NCI-H2196 (cell line): Measurements from ENCODE around the gene GPC6.

ENCODE experiments used
- DNase-seq: peaks from one replicate; lab custom pipeline; 2025; ENCODE audit not compliant: unreplicated experiment; lab: John Stamatoyannopoulos, UW

The GPC6 gene

DNA sequence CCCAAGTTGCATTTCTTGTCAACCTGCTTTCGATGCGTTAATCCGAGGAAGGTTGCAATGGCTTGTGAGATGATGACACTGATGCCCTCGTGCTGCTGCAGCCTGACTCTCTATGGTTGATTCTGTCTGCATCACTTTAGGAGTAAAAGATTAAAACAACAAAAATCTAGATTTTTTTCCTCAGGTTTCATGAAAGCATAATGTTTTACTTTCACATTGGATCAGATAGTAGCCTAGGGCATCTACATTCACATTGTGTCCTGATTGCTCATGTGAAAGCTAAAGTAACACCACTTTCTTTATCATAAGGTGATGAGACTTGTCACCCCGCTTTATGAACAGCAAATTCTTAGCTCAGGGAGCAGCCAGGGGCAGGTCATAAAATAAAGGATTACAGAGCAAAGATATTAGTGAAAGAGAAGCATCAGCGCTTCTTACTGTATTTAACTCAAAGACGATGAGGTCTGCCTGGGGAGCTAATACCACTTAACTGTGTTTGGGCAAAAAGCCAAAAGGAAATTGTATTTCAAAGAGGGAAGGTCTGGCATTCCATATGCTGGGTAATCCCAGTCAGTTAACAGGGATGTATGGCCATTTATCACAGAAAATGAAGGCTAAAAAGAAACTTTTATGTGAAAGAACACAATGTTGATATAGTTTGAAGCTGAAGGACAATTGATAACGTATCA lies 270.5 kb downstream of the GPC6 start:
- DNase-seq: no peak

DNA sequence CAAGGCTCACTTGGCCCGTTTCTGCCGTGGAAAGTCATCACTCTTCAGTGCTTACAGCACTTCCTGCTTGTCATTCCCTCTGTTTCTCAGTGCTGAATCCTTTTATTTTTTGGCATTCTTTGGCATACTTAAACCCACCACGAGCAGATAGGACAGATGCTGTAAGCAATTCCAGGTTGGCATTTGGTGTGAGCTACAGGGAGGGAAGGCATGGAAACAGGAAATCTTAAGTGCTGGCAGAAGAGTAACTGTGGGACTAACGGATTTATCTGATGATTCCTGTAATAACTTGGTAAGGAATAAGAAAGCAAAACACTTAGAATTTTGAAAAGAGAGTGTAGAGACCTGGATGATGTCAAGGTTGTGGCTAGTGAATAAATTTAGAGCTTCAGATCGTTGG lies 273.4 kb downstream of the GPC6 start:
- DNase-seq: no peak

DNA sequence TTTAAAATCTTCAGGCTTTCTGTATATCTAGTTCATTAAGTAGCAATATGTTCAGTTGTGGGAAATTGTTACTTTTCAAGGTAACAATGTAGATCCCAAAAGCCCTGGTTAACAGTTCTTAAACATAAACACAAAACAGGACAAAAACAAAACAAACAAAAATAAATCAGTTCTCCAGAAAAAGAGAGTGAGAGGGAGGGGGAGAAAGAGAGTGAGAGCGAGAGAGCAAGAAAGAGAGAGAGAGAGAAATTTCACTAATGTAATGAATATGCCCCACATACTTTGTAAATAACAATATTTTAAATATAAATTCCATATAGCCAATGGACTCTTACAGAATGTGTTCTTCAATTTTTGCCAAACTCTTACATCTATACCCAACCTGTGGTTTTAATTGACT lies 275.5 kb downstream of the GPC6 start:
- DNase-seq: no peak

DNA sequence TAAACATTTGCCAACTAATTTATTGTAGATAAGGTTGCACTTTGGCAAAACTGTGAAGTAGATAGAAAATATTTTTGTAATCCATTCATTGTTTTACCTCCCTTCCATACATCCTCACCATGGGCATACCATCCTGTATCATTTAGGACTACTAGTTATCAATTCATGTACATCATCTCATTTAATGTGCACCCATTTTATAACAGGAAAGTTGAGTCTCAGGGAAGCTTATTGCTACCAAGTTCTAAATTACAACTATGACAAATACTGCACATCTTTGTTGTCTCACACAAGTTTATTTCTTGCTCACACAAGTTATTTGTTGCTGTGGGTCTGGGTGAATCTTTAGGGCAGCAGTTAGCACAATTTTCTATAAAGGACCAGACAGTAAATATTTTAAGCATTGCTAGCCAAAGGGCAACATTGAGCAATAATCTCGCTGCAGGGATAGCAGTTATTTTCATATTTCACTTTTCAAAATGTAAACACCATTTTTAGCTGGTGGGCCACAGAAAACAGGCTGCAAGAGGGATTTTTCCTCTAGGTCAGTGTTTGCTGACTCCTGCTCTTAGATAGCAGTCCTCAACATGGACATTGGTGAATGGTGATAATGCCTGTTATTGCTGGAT lies 276.5 kb downstream of the GPC6 start:
- DNase-seq: no peak

DNA sequence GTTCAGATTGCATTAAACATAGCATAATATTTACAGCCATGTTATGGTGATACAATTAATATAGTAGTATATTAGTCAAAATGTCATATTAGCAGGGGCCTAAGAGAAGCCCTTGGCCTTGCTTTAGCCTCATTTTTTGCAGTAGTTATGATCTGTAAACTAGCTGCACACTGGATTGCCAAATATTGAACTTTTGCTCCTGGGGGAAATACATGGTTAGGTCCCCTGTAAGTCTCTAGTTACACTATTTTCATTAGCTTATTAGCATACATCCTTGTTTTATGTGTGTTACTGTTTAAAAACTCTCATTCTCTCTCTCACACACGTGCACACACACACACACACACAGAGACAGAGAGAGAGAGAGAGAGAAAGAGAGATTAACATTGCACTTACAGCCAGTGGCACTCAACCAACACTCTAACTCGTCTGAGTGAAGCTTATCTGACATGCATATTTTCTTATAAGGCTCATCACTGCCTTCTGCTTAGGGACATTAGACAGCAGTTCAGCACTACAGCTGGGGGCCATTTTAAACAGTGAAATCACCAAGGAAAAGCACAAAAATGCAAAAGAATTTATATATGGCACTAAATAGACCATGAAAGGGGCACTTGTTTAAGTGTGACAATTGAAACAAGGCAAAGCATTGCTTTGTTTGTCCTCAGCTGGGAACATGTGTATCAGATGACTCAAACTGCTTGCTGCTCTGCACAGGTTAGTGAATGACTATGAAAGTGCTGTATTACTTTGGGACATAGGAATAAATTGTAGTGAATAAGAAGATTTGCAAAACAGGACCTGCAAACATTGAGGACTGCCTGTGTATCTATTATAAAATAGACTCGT lies 278.7 kb downstream of the GPC6 start:
- no peak for DNase-seq

DNA sequence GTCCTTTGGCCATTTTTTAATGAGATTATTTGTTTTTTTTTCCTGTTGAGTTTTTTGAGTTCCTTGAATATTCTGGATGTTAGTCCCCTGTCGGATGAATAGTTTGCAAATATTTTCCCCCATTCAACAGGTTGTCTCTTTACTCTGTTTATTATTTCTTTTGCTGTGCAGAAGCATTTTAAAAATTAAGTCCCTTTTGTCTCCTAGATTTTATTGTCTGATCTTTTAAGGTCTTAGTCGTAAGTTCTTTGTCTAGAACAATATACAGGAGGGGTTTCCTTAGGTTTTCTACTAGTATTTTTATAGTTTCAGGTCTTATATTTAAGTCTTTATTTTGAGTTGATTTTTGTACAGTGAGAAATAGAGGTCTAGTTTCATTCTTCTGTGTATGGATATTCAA lies 284.4 kb downstream of the GPC6 start:
- DNase-seq: no peak

DNA sequence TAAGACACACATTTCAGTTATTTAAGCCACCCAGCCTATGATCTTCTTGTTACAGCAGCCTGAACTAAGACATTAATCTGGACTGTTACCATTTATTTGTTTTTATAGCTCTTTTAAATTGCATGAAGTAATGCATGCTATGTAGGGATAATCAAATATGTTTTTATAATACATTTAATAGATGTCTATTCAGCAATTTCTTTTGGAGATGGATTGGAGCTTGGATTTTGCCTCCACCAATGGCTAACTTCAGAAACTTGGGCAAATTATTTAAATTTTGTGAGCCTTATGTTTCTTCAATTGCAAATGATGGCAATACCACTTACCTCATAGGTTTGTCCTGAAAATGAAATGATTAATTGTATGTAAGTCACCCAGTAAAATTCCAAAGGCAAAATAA lies 288.7 kb downstream of the GPC6 start:
- DNase-seq: no peak

DNA sequence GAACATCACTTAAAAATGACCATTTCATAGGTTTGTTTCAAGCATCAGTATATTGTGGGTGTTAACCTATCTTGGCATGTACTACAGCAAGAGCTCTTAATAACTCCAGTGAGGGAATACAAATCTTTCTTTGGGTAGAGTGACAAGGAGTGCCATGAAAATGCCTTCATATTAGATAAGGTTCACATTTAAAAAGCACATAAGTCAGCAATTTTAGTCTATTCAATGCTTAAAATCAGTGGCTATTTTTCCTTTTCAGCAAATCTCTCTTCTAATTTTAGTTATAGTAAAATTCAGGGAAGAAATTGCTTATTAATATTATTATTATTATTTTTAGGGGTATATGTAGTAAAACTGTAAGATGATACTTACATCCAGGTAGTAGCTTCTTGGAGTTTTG lies 291.1 kb downstream of the GPC6 start:
- DNase-seq: no peak

DNA sequence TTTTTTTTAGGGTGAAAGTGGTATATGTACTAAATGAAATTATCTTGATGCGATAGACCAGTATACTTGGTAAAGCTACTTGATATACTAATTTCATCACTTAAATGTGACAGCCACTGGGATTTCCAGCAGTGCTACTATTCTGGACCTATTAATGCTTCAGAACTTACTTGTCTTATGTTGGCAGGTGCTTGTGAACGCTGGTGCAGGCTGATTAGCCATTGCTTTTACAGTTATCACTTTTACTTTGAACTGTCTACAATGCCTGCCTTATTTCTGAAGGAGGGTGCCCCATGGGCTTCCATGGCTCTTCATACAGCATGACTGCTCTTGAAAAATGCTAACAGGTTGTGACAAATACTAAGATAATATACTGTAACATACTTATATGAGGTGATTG lies 294.7 kb downstream of the GPC6 start:
- no peak for DNase-seq

DNA sequence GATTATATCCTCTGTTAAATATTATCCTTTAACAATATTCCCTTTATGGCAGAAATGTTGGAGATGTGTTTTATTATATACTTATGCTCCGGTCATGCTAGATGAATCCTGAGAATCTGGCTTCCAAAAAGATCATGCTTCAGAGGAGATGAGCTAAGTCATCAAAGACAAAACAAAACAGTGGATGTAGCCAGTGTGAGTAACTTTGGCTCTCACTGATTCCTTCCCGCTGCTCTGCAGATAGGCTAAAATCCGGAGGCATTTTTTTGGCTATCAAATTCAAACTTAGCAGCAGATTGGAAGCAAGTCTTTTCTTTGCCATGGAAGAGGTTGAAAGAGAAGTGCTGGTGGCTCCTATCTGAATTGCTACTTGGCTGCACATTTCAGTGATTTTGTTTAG lies 295.9 kb downstream of the GPC6 start:
- no peak for DNase-seq

DNA sequence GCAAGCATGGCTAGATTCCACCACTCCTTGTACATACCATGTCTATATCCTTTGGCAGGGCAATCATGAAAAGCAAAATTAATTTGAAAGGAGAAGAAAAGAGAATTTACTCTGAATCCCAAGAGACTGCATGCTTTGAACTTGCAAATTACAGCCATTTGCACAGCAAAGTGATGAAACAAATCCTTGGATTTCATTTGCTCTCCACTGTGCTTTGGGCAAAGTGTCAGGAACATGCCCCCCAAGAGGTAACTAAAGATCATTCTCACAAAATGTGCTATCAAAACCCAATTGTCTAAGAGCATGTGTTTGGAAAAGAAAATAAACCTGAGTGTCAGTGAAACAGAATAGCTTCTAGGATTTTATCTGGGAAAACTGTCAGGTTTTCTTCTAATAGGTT lies 298.5 kb downstream of the GPC6 start:
- no peak for DNase-seq

DNA sequence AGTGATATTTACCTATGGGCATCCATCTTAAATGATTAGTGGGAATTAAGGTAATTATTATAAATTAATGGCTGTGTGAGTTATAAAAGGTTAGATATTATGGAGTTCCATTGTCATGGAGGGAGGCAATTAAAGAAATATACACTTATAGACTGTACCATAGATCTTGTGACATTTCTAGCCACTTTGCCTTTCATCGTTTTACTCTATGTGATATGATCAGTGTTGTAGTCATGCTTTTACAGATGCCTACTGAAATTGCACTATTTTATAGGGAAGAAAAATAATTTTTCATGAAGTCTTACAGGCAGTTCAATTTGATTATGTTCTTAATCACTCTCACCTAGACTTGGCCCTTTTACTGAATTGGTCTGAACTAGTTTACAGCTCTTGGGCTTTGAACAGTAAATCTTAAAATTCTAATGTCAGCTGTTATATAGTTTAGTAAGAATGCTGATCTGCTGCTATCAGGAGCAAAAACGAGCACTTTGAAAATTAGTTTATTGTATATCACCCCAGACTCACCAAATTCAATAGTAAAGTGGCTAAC lies 301.2 kb downstream of the GPC6 start:
- no peak for DNase-seq

DNA sequence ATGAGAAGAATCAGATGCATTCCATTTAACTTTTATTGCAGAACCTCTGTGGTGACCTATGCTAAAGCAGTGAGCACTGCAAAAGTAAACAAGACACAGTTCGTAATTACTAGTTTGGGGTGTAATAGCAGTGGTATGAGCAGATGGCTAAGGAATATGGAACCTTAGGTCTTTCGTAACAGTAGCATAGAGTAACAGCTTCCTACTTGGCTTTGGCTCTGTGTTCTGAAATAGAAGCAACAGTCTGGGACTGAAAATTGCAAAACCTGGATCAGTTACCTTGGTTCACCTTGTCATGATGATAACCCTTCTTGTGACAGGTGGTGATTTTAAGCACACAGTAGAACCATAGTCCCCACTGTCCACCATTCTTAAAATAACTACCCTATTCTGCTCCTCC lies 303.4 kb downstream of the GPC6 start:
- no peak for DNase-seq

DNA sequence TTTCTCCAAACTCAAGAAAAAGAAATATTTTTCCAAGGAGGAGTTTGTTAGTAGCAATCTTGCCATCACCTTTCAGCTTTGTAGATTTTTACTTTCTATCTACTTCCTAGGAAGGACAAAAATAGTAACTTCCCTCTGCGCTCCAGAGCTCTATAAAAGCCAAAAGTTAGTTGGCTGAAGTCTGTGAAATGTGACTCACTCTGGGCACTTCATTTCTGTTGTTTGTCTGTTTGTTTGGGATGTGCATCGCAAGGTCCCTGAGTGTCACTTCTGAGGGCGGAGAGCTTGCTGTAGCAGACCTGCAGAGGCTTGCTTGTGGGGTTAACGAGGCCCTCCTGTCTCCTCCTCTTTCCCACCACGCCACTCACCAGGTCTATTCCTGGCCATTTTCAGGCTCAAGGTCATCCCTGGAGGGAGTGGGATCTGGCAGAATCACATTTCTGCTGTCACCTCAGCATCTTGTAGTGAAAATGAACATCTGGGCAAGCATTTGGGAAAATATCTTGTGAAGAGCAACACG lies 307.6 kb downstream of the GPC6 start:
- no peak for DNase-seq

DNA sequence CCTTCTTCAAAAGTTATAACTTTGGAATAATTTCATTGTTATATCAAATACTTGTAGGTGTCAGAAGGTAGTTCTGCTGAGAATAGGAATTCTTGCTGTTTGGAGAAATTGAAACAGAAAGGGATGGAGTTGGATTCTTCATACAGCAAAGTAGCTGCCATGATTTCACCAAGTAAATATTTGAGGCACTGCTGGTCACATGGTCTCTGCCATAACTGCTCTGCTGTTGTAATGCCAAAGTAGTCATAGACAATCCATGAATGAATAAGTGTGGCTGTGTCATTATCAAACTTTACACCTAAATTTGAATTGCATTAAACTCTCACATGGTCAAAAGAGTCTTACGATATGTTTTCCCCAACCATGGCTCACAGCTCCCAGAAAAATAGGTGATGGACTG lies 308.6 kb downstream of the GPC6 start:
- DNase-seq: no peak

DNA sequence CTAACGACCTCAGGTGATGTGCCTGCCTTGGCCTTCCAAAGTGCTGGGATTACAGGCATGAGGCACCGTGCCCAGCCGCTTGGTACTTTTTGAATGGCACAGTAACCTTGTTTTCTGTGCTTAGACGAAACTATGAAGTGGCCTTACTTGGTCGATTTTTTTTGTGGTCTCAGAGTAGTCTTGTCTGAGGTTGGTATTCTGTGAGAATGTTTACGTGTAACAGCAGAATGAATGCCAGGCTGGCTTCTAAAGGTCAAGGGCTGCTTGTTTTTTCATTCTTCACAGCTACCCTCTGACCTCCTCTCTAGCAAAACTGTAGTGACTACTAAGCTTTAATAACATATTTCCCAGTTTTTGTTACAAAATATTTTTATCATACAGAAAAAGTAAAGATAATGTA lies 313.3 kb downstream of the GPC6 start:
- DNase-seq: no peak

DNA sequence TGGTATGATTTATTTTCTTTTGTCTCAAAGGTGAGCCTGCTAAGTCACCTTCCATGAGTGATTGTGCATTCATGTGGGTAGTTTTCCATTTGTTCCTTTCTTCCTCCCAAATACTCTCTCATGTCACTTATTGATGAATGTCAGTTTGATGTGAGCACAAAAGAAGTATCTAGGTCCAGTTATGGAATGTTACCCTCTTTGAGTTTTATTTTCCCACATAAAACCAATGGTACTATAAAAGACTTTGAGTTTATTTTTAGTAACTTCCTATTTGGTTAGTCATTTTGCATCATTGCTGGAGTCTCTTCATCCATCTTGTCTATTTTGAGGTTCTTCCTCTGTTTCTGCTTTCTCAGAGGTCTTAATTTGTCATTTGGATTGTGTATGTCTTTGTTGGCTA lies 321.3 kb downstream of the GPC6 start:
- no peak for DNase-seq

DNA sequence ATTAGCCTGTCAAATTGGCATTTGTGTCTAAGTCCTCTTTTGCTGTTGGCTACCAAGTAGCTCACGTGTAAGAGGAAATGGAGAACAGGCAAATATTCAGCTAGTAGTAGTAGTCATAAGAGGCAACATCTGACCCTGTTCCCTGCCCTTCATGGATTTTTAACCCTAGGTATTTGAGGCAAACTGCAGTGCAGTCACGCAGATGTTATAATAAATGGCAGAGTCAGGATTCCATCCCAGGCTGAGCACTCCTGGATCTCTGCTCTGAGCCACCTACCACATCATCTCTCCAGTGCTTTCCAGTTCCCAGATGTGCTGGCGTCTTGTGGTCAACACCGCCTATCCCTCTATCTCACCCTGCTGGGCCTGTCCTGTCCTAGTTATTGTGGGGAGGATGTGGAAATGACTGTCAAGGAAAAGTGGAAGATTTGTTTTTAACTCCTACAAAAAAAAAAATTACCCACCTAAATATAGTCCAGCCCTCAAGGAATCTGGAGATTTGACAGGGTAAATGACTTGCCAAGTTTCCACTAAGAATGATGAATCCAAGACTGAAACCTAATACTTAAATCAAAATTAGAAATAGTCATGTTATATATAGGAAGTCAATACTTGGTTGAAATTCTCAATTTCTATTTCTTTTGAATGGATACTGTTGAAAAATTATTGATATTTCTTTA lies 322.9 kb downstream of the GPC6 start:
- DNase-seq: no peak

DNA sequence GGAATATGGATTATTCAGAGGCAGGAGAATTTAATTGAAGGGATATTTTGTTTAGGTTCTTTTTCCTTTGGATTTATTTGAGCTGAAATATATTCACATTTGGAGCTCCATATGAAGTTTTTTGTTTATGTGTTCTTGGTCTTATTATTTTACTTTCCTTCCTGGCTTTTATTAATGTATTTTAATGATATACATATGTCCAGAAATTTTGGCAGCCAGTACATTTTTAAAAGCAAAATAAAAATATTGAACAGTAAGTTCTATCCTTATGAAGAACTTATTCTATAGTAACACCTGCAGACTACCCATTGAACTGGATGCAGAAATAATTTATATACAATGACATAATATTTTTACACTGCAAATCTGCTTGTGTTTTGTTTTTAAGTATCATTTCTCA lies 323.6 kb downstream of the GPC6 start:
- DNase-seq: no peak

DNA sequence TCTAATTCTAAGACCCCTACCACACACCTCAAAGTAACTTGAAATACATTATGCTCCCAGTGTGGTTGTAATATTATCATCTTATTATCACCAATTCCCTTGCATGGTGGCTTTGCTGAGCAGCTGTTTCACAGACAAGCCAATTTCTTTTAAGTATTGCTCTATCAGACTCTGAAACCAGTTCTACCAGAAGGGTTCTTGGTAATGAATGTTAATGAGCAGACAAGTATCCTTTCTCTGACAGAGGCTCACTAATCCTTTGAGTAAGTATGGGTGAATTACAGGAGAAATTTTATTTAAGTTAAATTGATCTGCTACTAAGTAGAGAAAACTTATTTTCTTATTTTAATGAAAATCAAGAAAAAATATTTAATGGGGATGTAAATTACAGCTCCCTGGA lies 326.0 kb downstream of the GPC6 start:
- no peak for DNase-seq

DNA sequence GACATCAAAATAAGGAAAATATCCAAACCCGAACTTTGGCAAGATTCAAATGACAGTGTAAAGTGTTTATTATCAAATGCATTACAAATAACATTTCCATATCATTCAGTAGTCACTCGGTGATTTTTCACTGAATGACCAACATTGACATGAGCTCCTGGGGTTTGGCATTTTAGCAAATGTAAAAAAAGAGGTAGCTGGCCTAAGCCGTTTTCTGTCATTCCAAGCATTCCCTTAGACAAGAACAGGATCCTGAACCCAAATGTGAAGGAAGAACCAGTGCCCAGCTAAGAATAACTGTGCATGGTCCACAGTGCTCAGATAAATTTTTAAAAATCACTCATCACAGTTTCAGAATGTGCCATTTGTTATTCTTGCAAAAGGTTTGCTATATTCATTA lies 327.9 kb downstream of the GPC6 start:
- no peak for DNase-seq
